ENCODE results near the gene BCAN.

Gene BCAN

GRCh38 chr1:156660752-156661112, 18.8 kb downstream of the BCAN start:
- FAIRE-seq = no peak
- DNase-seq (ENCODE audit: low spot score) = no peak

GRCh38 chr1:156662005-156662799, 20.3 kb downstream of the BCAN start:
- DNase-seq (ENCODE audit: low spot score) = peak; percentile 18

GRCh38 chr1:156662800-156663055, 20.8 kb downstream of the BCAN start:
- no peak for FAIRE-seq
- no peak for DNase-seq (ENCODE audit: low spot score)

More at GRCh38 chr1:156662005-156662799, 20.3 kb downstream of the BCAN start:
- FAIRE-seq = no peak

- no peak for FAIRE-seq
- no peak for DNase-seq (ENCODE audit: low spot score)
Observed at GRCh38 chr1:156663178-156663577, 21.3 kb downstream of the BCAN start.

- FAIRE-seq (no peak), DNase-seq (ENCODE audit: low spot score) (no peak)
Observed at GRCh38 chr1:156664046-156664766, 22.3 kb downstream of the BCAN start.

GRCh38 chr1:156664767-156665411, 23.0 kb downstream of the BCAN start:
- no peak for FAIRE-seq
- no peak for DNase-seq (ENCODE audit: low spot score)

GRCh38 chr1:156665539-156665938, 23.6 kb downstream of the BCAN start:
- no peak for DNase-seq (ENCODE audit: low spot score)
- no peak for FAIRE-seq

GRCh38 chr1:156666862-156667609, 25.1 kb downstream of the BCAN start:
- no peak for FAIRE-seq
- no peak for DNase-seq (ENCODE audit: low spot score)

GRCh38 chr1:156667610-156667967, 25.7 kb downstream of the BCAN start:
- DNase-seq (ENCODE audit: low spot score) = no peak
- no peak for FAIRE-seq

GRCh38 chr1:156667968-156668709, 26.2 kb downstream of the BCAN start:
- FAIRE-seq (no peak), DNase-seq (ENCODE audit: low spot score) (no peak)

GRCh38 chr1:156668801-156669637, 27.1 kb downstream of the BCAN start:
- no peak for DNase-seq (ENCODE audit: low spot score)
- FAIRE-seq = no peak

- DNase-seq (ENCODE audit: low spot score) (no peak), FAIRE-seq (no peak)
Observed at GRCh38 chr1:156669794-156670193, 27.9 kb downstream of the BCAN start.

- DNase-seq (ENCODE audit: low spot score) = no peak
- no peak for FAIRE-seq
Observed at GRCh38 chr1:156670359-156670758, 28.4 kb downstream of the BCAN start.

GRCh38 chr1:156670791-156671190, 28.9 kb downstream of the BCAN start:
- no peak for DNase-seq (ENCODE audit: low spot score)
- FAIRE-seq = no peak

- DNase-seq (ENCODE audit: low spot score) (no peak), FAIRE-seq (no peak)
Observed at GRCh38 chr1:156671804-156672203, 29.9 kb downstream of the BCAN start.

GRCh38 chr1:156673387-156674121, 31.6 kb downstream of the BCAN start:
- DNase-seq (ENCODE audit: low spot score) (no peak), FAIRE-seq (no peak)

- DNase-seq (ENCODE audit: low spot score) = no peak
- FAIRE-seq = no peak
Observed at GRCh38 chr1:156675210-156676113, 33.5 kb downstream of the BCAN start.

- no peak for DNase-seq (ENCODE audit: low spot score)
- no peak for FAIRE-seq
Observed at GRCh38 chr1:156676114-156676819, 34.4 kb downstream of the BCAN start.

Measured in RCC 7860 (cell line).